ENCODE measurements around the gene PRR12. TPM values are rescaled to one million over a fixed set of nuclear protein-coding genes. Genes with fewer than 3 reads are reported as not detected.

PRR12 gene
- polyA plus RNA-seq, 1 donor (not counting 4 experiments of a cell fraction or from before 2014, with no cell fraction given): 0.35 TPM

DNA sequence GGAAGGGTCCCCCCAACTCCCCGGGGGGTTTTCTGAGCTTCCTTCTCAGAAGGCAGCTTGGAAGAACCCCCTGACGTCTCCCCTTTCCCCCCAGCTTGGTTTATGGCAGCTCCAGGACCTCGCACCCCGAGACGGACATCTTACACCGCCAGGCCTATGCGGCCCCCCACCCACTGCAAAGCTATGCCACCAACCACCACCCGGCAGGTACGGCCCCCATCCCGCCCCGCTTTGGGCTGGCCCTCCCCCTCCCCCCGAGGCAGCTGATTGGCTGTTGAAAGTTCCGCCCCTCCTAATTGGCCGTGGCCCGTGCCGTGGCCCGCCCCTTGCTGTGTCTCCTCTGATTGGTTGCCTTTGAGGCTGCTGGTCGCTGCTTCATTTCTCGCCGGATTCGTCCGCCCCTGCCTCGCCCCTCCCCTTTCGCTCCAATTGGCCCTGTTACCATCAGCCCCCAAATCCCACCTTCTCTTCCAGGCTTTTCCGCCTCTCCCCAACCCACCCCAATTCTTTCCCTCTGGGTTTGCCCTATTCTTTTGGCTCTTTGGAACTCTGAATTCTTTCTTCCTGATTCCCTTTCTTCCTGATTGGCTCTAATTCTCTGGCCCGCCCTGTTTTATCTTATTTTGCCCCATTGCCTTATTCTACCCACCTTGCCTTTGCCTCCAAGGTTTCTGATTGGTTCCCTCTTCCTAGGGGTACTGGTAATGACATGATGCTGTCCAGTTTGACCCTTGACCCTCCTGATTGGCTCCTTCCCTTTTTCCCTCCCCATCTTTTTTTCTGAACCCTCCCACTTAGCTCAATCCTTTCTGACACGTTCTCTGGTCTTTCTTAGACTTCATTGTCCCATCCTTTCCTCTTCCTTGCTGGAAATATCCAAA, 2.5 kb downstream of the PRR12 start:
- peak; percentile 87 for FAIRE-seq
- Histone ChIP-seq H3K27ac (ENCODE audit: control insufficient read depth, insufficient read depth, low read length) (peak overlapping the region; percentile 90), H2AFZ (ENCODE audit: control insufficient read depth, low read length) (peak overlapping the region; percentile 36)

DNA sequence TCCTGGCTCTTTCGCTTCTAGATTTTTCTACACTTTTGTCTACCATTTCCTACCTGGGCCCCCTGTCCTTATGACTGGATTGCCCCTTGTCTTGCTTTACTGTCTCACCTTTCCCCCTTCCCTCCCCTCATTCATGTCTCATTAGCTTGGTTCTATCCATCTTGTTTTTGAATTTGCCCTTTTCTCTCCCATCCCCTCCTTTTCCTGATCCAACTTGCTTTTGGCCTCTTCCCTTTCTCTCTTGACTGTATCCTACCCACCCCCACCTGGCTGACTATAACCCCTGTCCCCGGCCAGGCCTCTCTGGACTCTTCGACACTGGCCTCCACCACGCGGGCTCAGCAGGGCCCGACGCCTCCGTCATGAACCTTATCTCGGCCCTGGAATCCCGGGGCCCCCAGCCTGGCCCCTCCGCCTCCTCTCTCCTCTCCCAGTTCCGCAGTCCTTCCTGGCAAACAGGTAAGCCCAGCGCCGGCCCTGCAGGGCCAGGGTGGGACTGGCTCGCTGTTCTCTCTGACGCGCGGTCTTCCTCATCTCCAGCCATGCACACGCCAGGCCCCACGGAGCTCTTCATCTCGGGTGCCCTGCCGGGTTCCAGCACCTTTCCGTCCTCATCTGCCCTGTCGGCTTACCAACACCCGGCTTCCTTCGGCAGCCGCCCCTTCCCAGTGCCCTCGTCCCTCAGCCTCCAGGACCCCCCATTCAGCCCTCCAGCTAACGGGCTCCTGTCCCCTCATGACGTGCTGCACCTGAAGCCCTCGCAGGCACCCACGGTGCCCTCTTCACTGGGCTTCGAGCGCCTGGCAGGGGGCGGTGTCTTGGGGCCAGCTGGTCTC, 3.4 kb downstream of the PRR12 start:
- H3K9ac ChIP-seq (ENCODE audit: control insufficient read depth, extremely low read depth, insufficient read depth, low read length): no peak overlapping the region
- dilution Hi-C loops (cut with MboI; ENCODE audit: extremely low pct_ligation_motif_present, low sequenced_read_pairs): no loop called here
- no peak overlapping the region for H3K4me2 ChIP-seq (ENCODE audit: control insufficient read depth, extremely low read depth, insufficient read depth, low read depth, low read length)
- peaks cover 32% of the 10 kb centered on the region for H3K79me2 ChIP-seq (ENCODE audit: control insufficient read depth, insufficient read depth, low read length)
- H3K4me3 ChIP-seq (ENCODE audit: control insufficient read depth in 2 of 3, extremely low read depth in 1 of 3, insufficient read depth in 2 of 3, low read depth in 1 of 3, low read length in 3 of 3): no peak overlapping the region
- H4K20me1 ChIP-seq (ENCODE audit: control insufficient read depth, extremely low read depth, insufficient read depth, low read length): peaks cover 2% of the 10 kb centered on the region
- no peaks in the 10 kb centered on the region for H3K9me1 ChIP-seq (ENCODE audit: control insufficient read depth, extremely low read depth, insufficient read depth, low read length)
- no peak overlapping the region for H2AFZ ChIP-seq (ENCODE audit: control insufficient read depth, low read length)
- no peaks in the 10 kb centered on the region for H3K27me3 ChIP-seq (ENCODE audit: control insufficient read depth, extremely low read depth, insufficient read depth, low read length)
- TF ChIP-seq EZH2 (IDR thresholded peaks at IDR 0.05; ENCODE audit: low read length): no peak
- TF ChIP-seq, protein P1, sequence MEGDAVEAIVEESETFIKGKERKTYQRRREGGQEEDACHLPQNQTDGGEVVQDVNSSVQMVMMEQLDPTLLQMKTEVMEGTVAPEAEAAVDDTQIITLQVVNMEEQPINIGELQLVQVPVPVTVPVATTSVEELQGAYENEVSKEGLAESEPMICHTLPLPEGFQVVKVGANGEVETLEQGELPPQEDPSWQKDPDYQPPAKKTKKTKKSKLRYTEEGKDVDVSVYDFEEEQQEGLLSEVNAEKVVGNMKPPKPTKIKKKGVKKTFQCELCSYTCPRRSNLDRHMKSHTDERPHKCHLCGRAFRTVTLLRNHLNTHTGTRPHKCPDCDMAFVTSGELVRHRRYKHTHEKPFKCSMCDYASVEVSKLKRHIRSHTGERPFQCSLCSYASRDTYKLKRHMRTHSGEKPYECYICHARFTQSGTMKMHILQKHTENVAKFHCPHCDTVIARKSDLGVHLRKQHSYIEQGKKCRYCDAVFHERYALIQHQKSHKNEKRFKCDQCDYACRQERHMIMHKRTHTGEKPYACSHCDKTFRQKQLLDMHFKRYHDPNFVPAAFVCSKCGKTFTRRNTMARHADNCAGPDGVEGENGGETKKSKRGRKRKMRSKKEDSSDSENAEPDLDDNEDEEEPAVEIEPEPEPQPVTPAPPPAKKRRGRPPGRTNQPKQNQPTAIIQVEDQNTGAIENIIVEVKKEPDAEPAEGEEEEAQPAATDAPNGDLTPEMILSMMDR (optimal IDR thresholded peaks at IDR 0.05 in 1 of 3, IDR thresholded peaks at IDR 0.05 in 1 of 3, conservative IDR thresholded peaks at IDR 0.05 in 1 of 3; ENCODE audit: extremely low read depth in 1 of 3, insufficient read depth in 2 of 3, low read length in 3 of 3): no peak
- H3K4me1 ChIP-seq (ENCODE audit: control insufficient read depth, extremely low read depth, insufficient read depth, low read length): peaks cover 18% of the 10 kb centered on the region
- no peak for FAIRE-seq
- H3K27ac ChIP-seq (ENCODE audit: control insufficient read depth, insufficient read depth, low read length): no peak overlapping the region
- no peaks in the 10 kb centered on the region for H3K9me3 ChIP-seq (ENCODE audit: control insufficient read depth, low read depth, low read length)
- peaks cover 12 to 17% of the 10 kb centered on the region in 2 experiments for H3K36me3 ChIP-seq (ENCODE audit: control insufficient read depth in 2 of 2, extremely low read depth in 1 of 2, insufficient read depth in 2 of 2, low read length in 2 of 2)
- DNase-seq (ENCODE audit: low read depth, low spot score): no peak

More for the DNA sequence above, 2.5 kb downstream of the PRR12 start:
- Histone ChIP-seq H3K27me3 (ENCODE audit: control insufficient read depth, extremely low read depth, insufficient read depth, low read length) (no peaks in the 10 kb centered on the region), H3K9me1 (ENCODE audit: control insufficient read depth, extremely low read depth, insufficient read depth, low read length) (no peaks in the 10 kb centered on the region), H4K20me1 (ENCODE audit: control insufficient read depth, extremely low read depth, insufficient read depth, low read length) (peaks cover 2% of the 10 kb centered on the region), H3K4me3 (ENCODE audit: control insufficient read depth in 2 of 3, extremely low read depth in 1 of 3, insufficient read depth in 2 of 3, low read depth in 1 of 3, low read length in 3 of 3) (peak overlapping the region; percentile 79 to 82 (median 81)), H3K9me3 (ENCODE audit: control insufficient read depth, low read depth, low read length) (no peaks in the 10 kb centered on the region), H3K4me2 (ENCODE audit: control insufficient read depth, extremely low read depth, insufficient read depth, low read depth, low read length) (peak overlapping the region; percentile 98), H3K36me3 (ENCODE audit: control insufficient read depth in 2 of 2, extremely low read depth in 1 of 2, insufficient read depth in 2 of 2, low read length in 2 of 2) (peaks cover 6 to 17% of the 10 kb centered on the region in 2 experiments), H3K79me2 (ENCODE audit: control insufficient read depth, insufficient read depth, low read length) (peaks cover 24% of the 10 kb centered on the region), H3K4me1 (ENCODE audit: control insufficient read depth, extremely low read depth, insufficient read depth, low read length) (peaks cover 18% of the 10 kb centered on the region), H3K9ac (ENCODE audit: control insufficient read depth, extremely low read depth, insufficient read depth, low read length) (peak overlapping the region; percentile 89)
- TF ChIP-seq, protein P1 (optimal IDR thresholded peaks at IDR 0.05 in 1 of 3, IDR thresholded peaks at IDR 0.05 in 1 of 3, conservative IDR thresholded peaks at IDR 0.05 in 1 of 3; ENCODE audit: extremely low read depth in 1 of 3, insufficient read depth in 2 of 3, low read length in 3 of 3): no peak
- TF ChIP-seq EZH2 (IDR thresholded peaks at IDR 0.05; ENCODE audit: low read length): no peak
- DNase-seq (ENCODE audit: low read depth, low spot score): no peak
- dilution Hi-C loops (cut with MboI; ENCODE audit: extremely low pct_ligation_motif_present, low sequenced_read_pairs): no loop called here

Data from keratinocyte (primary cell).